ENCODE data around the gene KLHDC7B.
"Not testable (repeated sequence)": the region's sequence is repeated elsewhere in the genome, so short reads cannot be mapped to it uniquely, and the experiment has no call there.

DNA sequence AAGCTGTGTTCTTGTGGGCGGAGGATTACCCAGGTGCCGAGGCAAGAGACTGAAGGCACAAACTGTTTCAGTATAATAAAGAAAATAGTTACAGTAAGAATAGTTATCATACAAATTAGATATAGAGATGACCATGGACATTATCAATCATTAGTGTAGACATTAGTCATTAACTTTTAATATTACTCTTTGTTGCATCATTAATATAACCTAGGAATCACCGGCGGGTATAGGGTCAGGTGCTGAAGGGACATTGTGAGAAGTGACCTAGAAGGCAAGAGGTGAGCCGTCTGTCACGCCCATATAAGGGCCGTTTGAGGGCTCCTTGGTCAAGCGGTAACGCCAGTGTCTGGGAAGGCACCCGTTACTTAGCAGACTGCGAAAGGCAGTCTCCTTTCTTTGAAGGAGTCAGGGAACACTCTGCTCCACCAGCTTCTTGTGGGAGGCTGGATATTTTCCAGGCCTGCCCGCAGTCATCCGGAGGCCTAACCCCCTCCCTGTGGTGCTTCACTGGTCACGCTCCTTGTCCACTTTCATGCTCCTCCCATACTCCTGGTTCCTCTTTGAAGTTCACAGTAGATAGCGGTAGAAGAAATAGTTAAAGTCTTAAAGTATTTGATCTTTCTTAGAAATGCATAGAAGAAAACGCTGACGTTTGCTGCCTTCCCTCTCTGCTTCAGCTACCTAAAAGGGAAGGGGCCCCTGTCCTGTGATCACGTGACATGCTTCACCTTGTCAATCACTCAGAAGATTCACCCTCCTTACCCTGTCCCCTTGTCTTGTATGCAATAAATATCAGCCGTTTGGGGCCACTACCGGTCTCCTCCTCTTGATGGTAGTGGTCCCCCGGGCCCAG lies 11.6 kb upstream of the KLHDC7B start:
- TF ChIP-seq POLR2AphosphoS5 (IDR thresholded peaks at IDR 0.05; ENCODE audit: borderline replicate concordance, low read depth, low read length); EZH2 (IDR thresholded peaks at IDR 0.05): not testable (repeated sequence)
